Naive thymus-derived CD4-positive, alpha-beta T cell (primary cell): ENCODE results near the gene KRT81. TPM values are rescaled to one million over a fixed set of nuclear protein-coding genes. Genes with fewer than 3 reads are reported as not detected.

Source experiments
- ATAC-seq: fragments of 150-1000 bp; cut with Tn5 transposase; 2 replicates; pipeline ENCODE4 v1.10.0; 2021; ENCODE audit warnings: mild to moderate bottlenecking, moderate library complexity
- CTCF ChIA-PET: fragments of 350-600 bp; sonication (Branson Sonifier 250); formaldehyde crosslinking; loops from one replicate; lab custom pipeline; 2021; ENCODE audit warnings: antibody characterized with exemption; lab: Charles Lee
- POLR2A ChIA-PET: fragments of 350-600 bp; sonication (Branson Sonifier 250); formaldehyde crosslinking; loops from one replicate; lab custom pipeline; 2021; ENCODE audit warnings: antibody characterized with exemption, inconsistent platforms; lab: Charles Lee
- DNase-seq, 9 donors: peaks; one replicate each; pipeline versions ENCODE4 v3.0.0 to v3.0.0-alpha.2; 2020 to 2022; ENCODE audit warnings: mixed read lengths in 1 of 9
- H3K27ac ChIP-seq: one replicate; pipeline ENCODE4 v1.7.0; 2013; ENCODE audit warnings: mild to moderate bottlenecking, low read depth, low read length, moderate library complexity
- H3K27me3 ChIP-seq, 2 donors: one replicate each; pipeline ENCODE4 v1.7.0; 2013; ENCODE audit warnings: low read length in 2 of 2, mild to moderate bottlenecking in 2 of 2, moderate library complexity in 2 of 2; ENCODE audit not compliant: control insufficient read depth in 2 of 2, insufficient read depth in 2 of 2
- H3K36me3 ChIP-seq, 3 experiments: 1 replicate in 2 of 3; 2 replicates in 1 of 3; pipeline ENCODE4 v1.7.0; 2013; ENCODE audit warnings: low read length in 3 of 3, mild to moderate bottlenecking in 3 of 3, moderate library complexity in 1 of 3; ENCODE audit not compliant: insufficient read depth in 3 of 3, control insufficient read depth in 2 of 3
- H3K4me1 ChIP-seq, 2 donors: one replicate each; pipeline ENCODE4 v1.7.0; 2013; ENCODE audit warnings: low read length in 2 of 2, mild to moderate bottlenecking in 2 of 2, moderate library complexity in 1 of 2; ENCODE audit not compliant: control insufficient read depth in 2 of 2, insufficient read depth in 2 of 2
- H3K4me3 ChIP-seq: 2 replicates; pipeline ENCODE4 v1.7.0; 2013; ENCODE audit warnings: mild to moderate bottlenecking, low read length
- H3K9me3 ChIP-seq, 3 experiments: 1 replicate in 2 of 3; 2 replicates in 1 of 3; pipeline ENCODE4 v1.7.0; 2013; ENCODE audit warnings: low read length in 3 of 3; ENCODE audit not compliant: control insufficient read depth in 2 of 3
- H3K27ac Mint-ChIP-seq, 9 donors: one replicate each; pipeline ENCODE4 v1.8.0; 2020 to 2022; ENCODE audit warnings: mixed read lengths in 9 of 9, mild to moderate bottlenecking in 8 of 9, moderate library complexity in 5 of 9, inconsistent platforms in 2 of 9
- H3K27me3 Mint-ChIP-seq, 5 donors: one replicate each; pipeline ENCODE4 v1.8.0; 2021 to 2022; ENCODE audit warnings: mixed read lengths in 5 of 5, mild to moderate bottlenecking in 1 of 5
- H3K36me3 Mint-ChIP-seq, 5 donors: one replicate each; pipeline ENCODE4 v1.8.0; 2020 to 2022; ENCODE audit warnings: mixed read lengths in 5 of 5, mild to moderate bottlenecking in 3 of 5, inconsistent platforms in 1 of 5
- H3K4me1 Mint-ChIP-seq, 7 donors: one replicate each; pipeline ENCODE4 v1.8.0; 2020 to 2022; ENCODE audit warnings: mixed read lengths in 7 of 7, mild to moderate bottlenecking in 3 of 7, inconsistent platforms in 1 of 7
- H3K4me3 Mint-ChIP-seq, 10 donors: one replicate each; pipeline ENCODE4 v1.8.0; 2020 to 2022; ENCODE audit warnings: mild to moderate bottlenecking in 10 of 10, mixed read lengths in 10 of 10, moderate library complexity in 6 of 10, inconsistent platforms in 2 of 10
- H3K9me3 Mint-ChIP-seq, 11 donors: one replicate each; pipeline ENCODE4 v1.8.0; 2020 to 2022; ENCODE audit warnings: mixed read lengths in 11 of 11, mild to moderate bottlenecking in 4 of 11, inconsistent platforms in 1 of 11, moderate library complexity in 1 of 11
- intact Hi-C, 2 donors: fragments of 100-400 bp; cut with micrococcal nuclease; formaldehyde crosslinking; loops; one replicate each; pipeline ENCODE4 v1.15.1; 2023
- polyA plus RNA-seq, 2 donors: library from polyadenylated mRNA; unstranded; fragments of 300-500 nt; fragmentation: Illumina TruSeq; gene quantifications; one replicate each; pipeline ENCODE4 v1.2.3, GENCODE V29; 2021
- total RNA-seq, 6 experiments: library from RNA in 5 of 6; stranded (reverse) in 5 of 6; gene quantifications; 1 replicate in 5 of 6; 2 replicates in 1 of 6; pipeline ENCODE4 v1.2.3 and lab custom pipeline; 2021 to 2026

The KRT81 gene
- total and polyA plus RNA-seq, 7 experiments from 2014 or later: 0.15 to 0.21 TPM; not detected in 5

DNA sequence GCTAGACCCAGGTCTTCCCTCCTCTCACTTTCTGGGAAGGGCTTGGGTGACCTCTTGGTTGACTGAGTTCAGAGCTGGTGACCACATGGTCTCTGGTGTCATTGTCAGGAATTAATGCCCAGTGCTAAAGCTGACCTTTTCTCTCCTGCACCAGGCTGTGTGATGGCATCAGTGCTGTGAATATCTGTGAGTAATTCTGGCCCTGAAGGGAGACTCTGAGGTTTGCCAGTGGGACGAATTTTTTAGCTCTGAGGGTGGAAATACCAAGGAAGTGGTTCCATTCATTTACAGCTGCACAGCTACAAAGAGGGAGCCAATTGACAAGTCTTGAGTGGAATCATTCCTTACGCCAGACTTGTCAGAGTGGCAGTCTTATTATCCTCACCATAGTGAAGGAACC lies 23.1 kb downstream of the KRT81 start:
- no peak overlapping the region for H3K27ac Mint-ChIP-seq
- no peaks in the 10 kb centered on the region for H3K36me3 ChIP-seq
- peaks cover 11 to 38% (median 17%) of the 10 kb centered on the region in 5 donors for H3K27me3 Mint-ChIP-seq
- CTCF ChIA-PET: no interaction called here
- H3K9me3 Mint-ChIP-seq: peaks cover 0 to 4% (median 0%) of the 10 kb centered on the region in 11 donors
- H3K4me1 ChIP-seq: no peaks in the 10 kb centered on the region
- intact Hi-C loops: no loop called here
- no peaks in the 10 kb centered on the region for H3K27me3 ChIP-seq
- ATAC-seq (no peak), DNase-seq (no peak)
- H3K27ac ChIP-seq: no peak overlapping the region
- peaks cover 0 to 3% (median 0%) of the 10 kb centered on the region in 7 donors for H3K4me1 Mint-ChIP-seq
- POLR2A ChIA-PET: no interaction called here
- peaks cover 0 to 16% (median 0%) of the 10 kb centered on the region in 5 donors for H3K36me3 Mint-ChIP-seq
- H3K9me3 ChIP-seq: no peaks in the 10 kb centered on the region
- no peak overlapping the region for H3K4me3 Mint-ChIP-seq
- no peak overlapping the region for H3K4me3 ChIP-seq

DNA sequence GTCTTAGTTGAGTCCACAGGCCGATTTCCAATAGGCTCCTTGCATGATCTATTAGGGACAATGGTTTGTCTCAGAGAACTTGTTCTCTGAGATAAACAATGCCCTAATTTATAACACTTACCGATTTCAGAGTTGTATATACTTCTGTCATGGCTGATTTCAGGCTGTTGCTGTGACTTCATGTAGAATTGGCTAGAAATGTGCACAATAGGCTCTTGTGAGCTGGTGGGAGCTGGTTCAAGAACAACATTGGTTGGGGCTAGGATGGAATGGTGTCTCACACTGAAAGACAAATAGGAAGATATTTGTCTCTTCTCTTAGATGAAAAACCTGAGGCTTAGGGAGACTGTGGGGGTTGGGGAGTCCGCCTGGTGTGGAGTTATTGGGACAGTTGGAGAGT lies 23.6 kb downstream of the KRT81 start:
- H3K27me3 Mint-ChIP-seq: peaks cover 11 to 36% (median 17%) of the 10 kb centered on the region in 5 donors
- ChIA-PET CTCF (no interaction called here), POLR2A (no interaction called here)
- Histone ChIP-seq H3K4me3 (no peak overlapping the region), H3K27ac (no peak overlapping the region), H3K9me3 (no peaks in the 10 kb centered on the region), H3K4me1 (no peaks in the 10 kb centered on the region), H3K27me3 (no peaks in the 10 kb centered on the region), H3K36me3 (no peaks in the 10 kb centered on the region)
- DNase-seq (no peak), ATAC-seq (no peak)
- H3K4me3 Mint-ChIP-seq: no peak overlapping the region
- peaks cover 0 to 16% (median 0%) of the 10 kb centered on the region in 5 donors for H3K36me3 Mint-ChIP-seq
- H3K9me3 Mint-ChIP-seq: peaks cover 0 to 4% (median 0%) of the 10 kb centered on the region in 11 donors
- peaks cover 0 to 3% (median 0%) of the 10 kb centered on the region in 7 donors for H3K4me1 Mint-ChIP-seq
- intact Hi-C loops: no loop called here
- H3K27ac Mint-ChIP-seq: no peak overlapping the region

GRCh38 chr12:52267266-52267665 lies 24.1 kb downstream of the KRT81 start:
- ATAC-seq (no peak), DNase-seq (no peak)
- ChIA-PET CTCF (no interaction called here), POLR2A (no interaction called here)
- intact Hi-C loops: no loop called here
- Mint-ChIP-seq H3K27ac (no peak overlapping the region), H3K27me3 (peaks cover 11 to 34% (median 18%) of the 10 kb centered on the region in 5 donors), H3K4me1 (peaks cover 0 to 3% (median 0%) of the 10 kb centered on the region in 7 donors), H3K36me3 (peaks cover 0 to 16% (median 0%) of the 10 kb centered on the region in 5 donors), H3K9me3 (peaks cover 0 to 4% (median 0%) of the 10 kb centered on the region in 11 donors), H3K4me3 (no peak overlapping the region)
- Histone ChIP-seq H3K9me3 (no peaks in the 10 kb centered on the region), H3K27ac (no peak overlapping the region), H3K4me1 (no peaks in the 10 kb centered on the region), H3K27me3 (no peaks in the 10 kb centered on the region), H3K4me3 (no peak overlapping the region), H3K36me3 (no peaks in the 10 kb centered on the region)

DNA sequence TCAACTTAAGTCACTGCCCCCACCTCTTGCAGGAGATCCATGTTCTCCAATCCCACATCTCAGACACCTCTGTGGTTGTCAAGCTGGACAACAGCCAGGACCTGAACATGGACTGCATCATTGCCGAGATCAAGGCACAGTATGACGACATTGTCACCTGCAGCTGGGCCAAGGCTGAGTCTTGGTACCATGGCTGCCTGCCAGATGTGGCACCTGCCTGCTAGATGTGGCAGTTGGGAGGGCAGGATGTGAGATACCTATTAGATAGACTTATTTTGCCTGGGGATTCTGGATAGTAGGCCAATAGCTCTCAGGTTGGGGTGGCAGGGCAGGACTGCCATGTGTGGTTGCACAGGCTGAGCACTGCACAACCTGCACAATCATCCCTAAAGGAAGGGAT lies 24.8 kb downstream of the KRT81 start:
- intact Hi-C loops: no loop called here
- no peak overlapping the region for H3K27ac Mint-ChIP-seq
- H3K27me3 Mint-ChIP-seq: peaks cover 15 to 31% (median 24%) of the 10 kb centered on the region in 5 donors
- DNase-seq (no peak), ATAC-seq (no peak)
- POLR2A ChIA-PET: no interaction called here
- H3K4me3 Mint-ChIP-seq: no peak overlapping the region
- H3K4me1 Mint-ChIP-seq: peaks cover 0 to 5% (median 0%) of the 10 kb centered on the region in 7 donors
- Histone ChIP-seq H3K4me3 (no peak overlapping the region), H3K36me3 (no peaks in the 10 kb centered on the region), H3K9me3 (no peaks in the 10 kb centered on the region), H3K4me1 (no peaks in the 10 kb centered on the region), H3K27me3 (no peaks in the 10 kb centered on the region), H3K27ac (no peak overlapping the region)
- H3K9me3 Mint-ChIP-seq: peaks cover 0 to 4% (median 0%) of the 10 kb centered on the region in 11 donors
- CTCF ChIA-PET: no interaction called here
- H3K36me3 Mint-ChIP-seq: peaks cover 0 to 18% (median 0%) of the 10 kb centered on the region in 5 donors

GRCh38 chr12:52264435-52264825 lies 26.9 kb downstream of the KRT81 start:
- Histone ChIP-seq H3K36me3 (no peaks in the 10 kb centered on the region), H3K27ac (no peak overlapping the region), H3K9me3 (no peaks in the 10 kb centered on the region), H3K4me1 (no peaks in the 10 kb centered on the region), H3K27me3 (peaks cover 0 to 2% of the 10 kb centered on the region in 2 donors), H3K4me3 (no peak overlapping the region)
- intact Hi-C loops: no loop called here
- Mint-ChIP-seq H3K36me3 (peaks cover 0 to 24% (median 0%) of the 10 kb centered on the region in 5 donors), H3K4me1 (peaks cover 0 to 23% (median 8%) of the 10 kb centered on the region in 7 donors), H3K9me3 (peaks cover 0 to 4% (median 0%) of the 10 kb centered on the region in 11 donors), H3K4me3 (no peak overlapping the region), H3K27ac (no peak overlapping the region), H3K27me3 (peaks cover 27 to 39% (median 30%) of the 10 kb centered on the region in 5 donors)
- ChIA-PET CTCF (no interaction called here), POLR2A (no interaction called here)
- DNase-seq: no peak
- no peak for ATAC-seq

DNA sequence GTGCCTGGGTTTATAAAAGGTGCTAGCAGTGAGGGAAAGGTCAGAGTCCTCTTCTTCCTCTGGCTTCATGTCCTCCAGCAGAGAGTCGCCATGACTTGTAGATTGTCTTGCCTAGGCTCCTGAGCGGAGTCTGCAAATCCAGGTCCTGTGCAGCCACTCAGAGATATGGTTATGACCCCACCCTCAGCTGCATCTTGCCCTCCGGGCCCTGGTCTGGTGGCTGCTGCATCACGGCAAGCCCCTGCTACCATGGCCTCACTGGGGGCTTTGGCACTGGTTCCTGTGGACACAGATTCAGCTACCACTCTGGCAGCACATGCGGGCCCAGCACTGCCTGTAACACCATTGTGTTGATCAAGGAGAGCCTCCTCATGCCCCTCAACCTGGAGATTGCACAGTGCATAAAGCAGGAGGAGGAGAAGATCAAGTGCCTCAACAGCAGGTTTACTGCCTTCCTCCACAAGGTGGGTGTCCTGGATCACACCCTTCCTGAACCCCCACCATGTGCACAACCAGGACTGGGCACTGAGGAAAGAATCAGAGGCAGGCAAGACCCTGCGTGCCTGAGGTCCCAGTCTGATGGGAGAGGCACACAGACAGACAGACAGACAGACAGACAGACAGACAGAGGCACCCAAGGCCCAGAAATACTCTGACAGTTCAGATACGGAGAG lies 27.4 kb downstream of the KRT81 start:
- Mint-ChIP-seq H3K9me3 (peaks cover 0 to 4% (median 0%) of the 10 kb centered on the region in 11 donors), H3K27me3 (peaks cover 28 to 43% (median 35%) of the 10 kb centered on the region in 5 donors), H3K36me3 (peaks cover 0 to 27% (median 0%) of the 10 kb centered on the region in 5 donors), H3K27ac (no peak overlapping the region), H3K4me1 (peaks cover 0 to 27% (median 8%) of the 10 kb centered on the region in 7 donors), H3K4me3 (no peak overlapping the region)
- ChIA-PET CTCF (no interaction called here), POLR2A (no interaction called here)
- no peak for ATAC-seq
- Histone ChIP-seq H3K9me3 (no peaks in the 10 kb centered on the region), H3K4me1 (no peaks in the 10 kb centered on the region), H3K4me3 (no peak overlapping the region), H3K27me3 (peaks cover 0 to 2% of the 10 kb centered on the region in 2 donors), H3K36me3 (no peaks in the 10 kb centered on the region), H3K27ac (no peak overlapping the region)
- intact Hi-C loops: no loop called here
- DNase-seq: no peak

- no peak overlapping the region for H3K27ac Mint-ChIP-seq
- intact Hi-C loops: no loop called here
- ChIA-PET POLR2A (no interaction called here), CTCF (no interaction called here)
- H3K36me3 Mint-ChIP-seq: peaks cover 0 to 26% (median 0%) of the 10 kb centered on the region in 5 donors
- no peak for DNase-seq
- no peak overlapping the region for H3K4me3 ChIP-seq
- no peak overlapping the region for H3K27ac ChIP-seq
- no peaks in the 10 kb centered on the region for H3K36me3 ChIP-seq
- no peak overlapping the region for H3K4me3 Mint-ChIP-seq
- peaks cover 0 to 4% (median 0%) of the 10 kb centered on the region in 11 donors for H3K9me3 Mint-ChIP-seq
- H3K9me3 ChIP-seq: no peaks in the 10 kb centered on the region
- no peak for ATAC-seq
- H3K27me3 ChIP-seq: peaks cover 0 to 2% of the 10 kb centered on the region in 2 donors
- peaks cover 0 to 25% (median 8%) of the 10 kb centered on the region in 7 donors for H3K4me1 Mint-ChIP-seq
- H3K4me1 ChIP-seq: no peaks in the 10 kb centered on the region
- H3K27me3 Mint-ChIP-seq: peaks cover 28 to 51% (median 46%) of the 10 kb centered on the region in 5 donors
Observed at GRCh38 chr12:52262286-52262685, 29.0 kb downstream of the KRT81 start.
